OCI-LY7 (cell line): Measurements from ENCODE around the gene ADAMTSL2. TPM values are rescaled to one million over a fixed set of nuclear protein-coding genes. Genes with fewer than 3 reads are reported as not detected.

Experiments used
- BruUV-seq: library from RNA; stranded (reverse); fragments of 400-500 nt; replicated peaks from 2 replicates; lab custom pipeline; 2021; lab: Mats Ljungman, UMichigan
- CTCF ChIA-PET: fragments of 300-600 bp; sonication (Branson Sonifier 250); formaldehyde crosslinking; loops from one replicate; lab custom pipeline; 2022; ENCODE audit warnings: antibody characterized with exemption; ENCODE audit not compliant: unreplicated experiment; lab: Charles Lee
- POLR2A ChIA-PET: fragments of 300-600 bp; sonication (Branson Sonifier 250); formaldehyde crosslinking; loops from one replicate; lab custom pipeline; 2022; ENCODE audit warnings: antibody characterized with exemption; lab: Charles Lee
- DNase-seq: peaks from one replicate; pipeline ENCODE4 v3.0.0-alpha.2; 2015; ENCODE audit warnings: low spot score
- H2AFZ ChIP-seq: fragments of 200-600 bp; sonication (generic), shearing (Covaris generic); 2 replicates; pipeline ENCODE4 v1.6.1; 2014; ENCODE audit warnings: mild to moderate bottlenecking, antibody characterized with exemption, low read length, moderate library complexity
- H3K27ac ChIP-seq: fragments of 200-600 bp; sonication (generic); 2 replicates; pipeline ENCODE4 v1.5.1; 2014; ENCODE audit warnings: mixed run types, low read depth, mild to moderate bottlenecking, moderate library complexity, low read length, inconsistent platforms; ENCODE audit not compliant: poor library complexity, severe bottlenecking
- H3K36me3 ChIP-seq: fragments of 200-600 bp; sonication (generic); 2 replicates; pipeline ENCODE4 v1.6.1; 2014; ENCODE audit warnings: mild to moderate bottlenecking, antibody characterized with exemption, low read length, moderate library complexity, mixed read lengths; ENCODE audit not compliant: insufficient read depth
- H3K4me1 ChIP-seq: fragments of 200-600 bp; sonication (generic); 2 replicates; pipeline ENCODE4 v1.5.1; 2014; ENCODE audit warnings: mild to moderate bottlenecking, low read length; ENCODE audit not compliant: insufficient read depth, poor library complexity, severe bottlenecking
- H3K4me2 ChIP-seq: fragments of 200-600 bp; sonication (generic); 2 replicates; pipeline ENCODE4 v1.6.1; 2014; ENCODE audit warnings: mild to moderate bottlenecking, low read length
- H3K4me3 ChIP-seq: fragments of 200-600 bp; sonication (generic); 2 replicates; pipeline ENCODE4 v1.5.1; 2014; ENCODE audit warnings: mild to moderate bottlenecking, low read depth, low read length; ENCODE audit not compliant: poor library complexity, severe bottlenecking
- H3K79me2 ChIP-seq: fragments of 200-600 bp; sonication (generic); 2 replicates; pipeline ENCODE4 v1.6.1; 2016; ENCODE audit warnings: low read depth, mild to moderate bottlenecking, low read length, moderate library complexity, mixed read lengths; ENCODE audit not compliant: insufficient read depth
- H3K9me2 ChIP-seq: fragments of 200-600 bp; sonication (generic); 2 replicates; pipeline ENCODE4 v1.6.1; 2016; ENCODE audit warnings: mild to moderate bottlenecking, low read length, mixed read lengths; ENCODE audit not compliant: insufficient read depth
- H3K9me3 ChIP-seq: fragments of 200-600 bp; sonication (generic); 2 replicates; pipeline ENCODE4 v1.6.1; 2014; ENCODE audit warnings: mild to moderate bottlenecking, mixed run types, low read length, mixed read lengths
- H4K20me1 ChIP-seq: fragments of 200-600 bp; sonication (generic); 2 replicates; pipeline ENCODE4 v1.6.1; 2014; ENCODE audit warnings: mild to moderate bottlenecking, antibody characterized with exemption, low read length, moderate library complexity, mixed read lengths; ENCODE audit not compliant: insufficient read depth
- EZH2phosphoT487 ChIP-seq: fragments of 200-600 bp; sonication (generic); IDR thresholded peaks from 2 replicates; pipeline ENCODE4 v1.6.1; 2018; ENCODE audit warnings: low read depth, borderline replicate concordance, mild to moderate bottlenecking, mixed run types, antibody characterized with exemption, low read length, moderate library complexity, mixed read lengths
- intact Hi-C: fragments of 100-400 bp; cut with micrococcal nuclease; formaldehyde crosslinking; loops from one replicate; pipeline ENCODE4 v1.10.0; 2022; ENCODE audit not compliant: unreplicated experiment
- total RNA-seq, 2 experiments: library from RNA; depleted of rRNA in 1 of 2; stranded (reverse); fragments of >200 nt in 1 of 2; shearing (Covaris generic) in 1 of 2; gene quantifications; 2 replicates each; pipeline ENCODE4 v1.2.3, GENCODE V29; 2014 to 2022
- TF ChIP-seq, protein P1 (sequence below): fragments of 200-600 bp; sonication (generic); conservative IDR thresholded peaks from 2 replicates; pipeline ENCODE4 v1.5.1; 2014; ENCODE audit warnings: mild to moderate bottlenecking, antibody characterized with exemption, low read length, moderate library complexity, mixed read lengths

The ADAMTSL2 gene
- total RNA-seq, 2 experiments from 2014 or later = 0.88 TPM; not detected in 1

GRCh38 chr9:133585481-133586351 is 51.2 kb downstream of the ADAMTSL2 start:
- Histone ChIP-seq H3K4me1 (peaks cover 66% of the 10 kb centered on the region), H3K9me3 (peaks cover 5% of the 10 kb centered on the region; the same call in 1 of the 2 replicates), H3K9me2 (no peaks in the 10 kb centered on the region), H3K36me3 (no peaks in the 10 kb centered on the region), H2AFZ (no peak overlapping the region), H3K4me3 (peak overlapping the region; percentile 57), H3K79me2 (no peaks in the 10 kb centered on the region), H3K27ac (peak overlapping the region; percentile 94), H3K4me2 (peak overlapping the region; percentile 73), H4K20me1 (no peaks in the 10 kb centered on the region)
- ChIA-PET POLR2A (no interaction called here), CTCF (interaction anchor here (0.5 to 1.0 kb wide), 2 partner anchors 117 to 150 kb away, joined by 3 to 4 read pairs; no protein-coding TSS in a partner anchor)
- DNase-seq = peak; percentile 65
- BruUV-seq = no TSS peak
- TF ChIP-seq, protein P1, sequence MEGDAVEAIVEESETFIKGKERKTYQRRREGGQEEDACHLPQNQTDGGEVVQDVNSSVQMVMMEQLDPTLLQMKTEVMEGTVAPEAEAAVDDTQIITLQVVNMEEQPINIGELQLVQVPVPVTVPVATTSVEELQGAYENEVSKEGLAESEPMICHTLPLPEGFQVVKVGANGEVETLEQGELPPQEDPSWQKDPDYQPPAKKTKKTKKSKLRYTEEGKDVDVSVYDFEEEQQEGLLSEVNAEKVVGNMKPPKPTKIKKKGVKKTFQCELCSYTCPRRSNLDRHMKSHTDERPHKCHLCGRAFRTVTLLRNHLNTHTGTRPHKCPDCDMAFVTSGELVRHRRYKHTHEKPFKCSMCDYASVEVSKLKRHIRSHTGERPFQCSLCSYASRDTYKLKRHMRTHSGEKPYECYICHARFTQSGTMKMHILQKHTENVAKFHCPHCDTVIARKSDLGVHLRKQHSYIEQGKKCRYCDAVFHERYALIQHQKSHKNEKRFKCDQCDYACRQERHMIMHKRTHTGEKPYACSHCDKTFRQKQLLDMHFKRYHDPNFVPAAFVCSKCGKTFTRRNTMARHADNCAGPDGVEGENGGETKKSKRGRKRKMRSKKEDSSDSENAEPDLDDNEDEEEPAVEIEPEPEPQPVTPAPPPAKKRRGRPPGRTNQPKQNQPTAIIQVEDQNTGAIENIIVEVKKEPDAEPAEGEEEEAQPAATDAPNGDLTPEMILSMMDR = no peak
- TF ChIP-seq EZH2phosphoT487 = no peak
- intact Hi-C loops = loop anchor here (5.0 kb wide), 1 partner anchor 53 kb away; the partner anchor contains the start of gene ADAMTSL2

- Histone ChIP-seq H3K9me3 (peaks cover 5% of the 10 kb centered on the region; the same call in 1 of the 2 replicates), H3K9me2 (no peaks in the 10 kb centered on the region), H4K20me1 (no peaks in the 10 kb centered on the region), H3K79me2 (no peaks in the 10 kb centered on the region), H2AFZ (no peak overlapping the region), H3K4me1 (peaks cover 52% of the 10 kb centered on the region), H3K36me3 (no peaks in the 10 kb centered on the region), H3K27ac (no peak overlapping the region), H3K4me2 (peak overlapping the region; percentile 73; the same call in 1 of the 2 replicates), H3K4me3 (no peak overlapping the region)
- ChIA-PET POLR2A (no interaction called here), CTCF (interaction anchor here (1.0 kb wide), 1 partner anchor 116 kb away, joined by 3 read pairs; no protein-coding TSS in a partner anchor)
- intact Hi-C loops = loop anchor here (5.0 kb wide), 1 partner anchor 55 kb away; the partner anchor contains the start of gene ADAMTSL2
- BruUV-seq = no TSS peak
- no peak for DNase-seq
- TF ChIP-seq, protein P1 = no peak
- no peak for TF ChIP-seq EZH2phosphoT487
These were observed 52.5 kb downstream of the ADAMTSL2 start for GRCh38 chr9:133587051-133587450.
